BJ (cell line): Measurements from ENCODE around the gene IGFLR1. TPM values are rescaled to one million over a fixed set of nuclear protein-coding genes. Genes with fewer than 3 reads are reported as not detected.
"Not testable (repeated sequence)": the region's sequence is repeated elsewhere in the genome, so short reads cannot be mapped to it uniquely, and the experiment has no call there.

Experiments
- CTCF ChIA-PET: fragments of 350-600 bp; formaldehyde crosslinking; extraction: SDS; loops from one replicate; lab custom pipeline; 2021; ENCODE audit warnings: antibody characterized with exemption, inconsistent platforms; lab: Yijun Ruan, JAX
- POLR2A ChIA-PET: fragments of 300-600 bp; sonication (Branson Sonifier 250); formaldehyde crosslinking; extraction: SDS; loops from one replicate; lab custom pipeline; 2021; ENCODE audit warnings: antibody characterized with exemption; lab: Charles Lee
- DNase-seq: peaks from one replicate; pipeline ENCODE4 v3.0.0-alpha.2; 2011; ENCODE audit warnings: low read depth
- H3K27me3 ChIP-seq: 2 replicates; pipeline ENCODE4 v1.6.0; 2011; ENCODE audit warnings: low read length; ENCODE audit not compliant: control insufficient read depth, insufficient read depth
- H3K36me3 ChIP-seq: 2 replicates; pipeline ENCODE4 v1.5.1; 2011; ENCODE audit warnings: low read length; ENCODE audit not compliant: control insufficient read depth, insufficient read depth
- H3K4me3 ChIP-seq: 2 replicates; pipeline ENCODE4 v1.5.1; 2011; ENCODE audit warnings: low read depth, mild to moderate bottlenecking, control low read depth, low read length
- CTCF ChIP-seq: IDR thresholded peaks from 2 replicates; pipeline ENCODE4 v1.5.1; 2011; ENCODE audit warnings: low read depth, mild to moderate bottlenecking, control low read depth, inconsistent platforms, low read length, moderate library complexity; ENCODE audit not compliant: insufficient read depth
- polyA plus RNA-seq: library from polyadenylated mRNA; depleted of rRNA; stranded (reverse); fragments of >200 nt; gene quantifications from 2 replicates; pipeline ENCODE4 v1.2.3, GENCODE V29; 2011

Gene IGFLR1
- polyA plus RNA-seq, 1 experiment = 1.9 TPM

- CTCF ChIA-PET = no interaction called here
- no peak for DNase-seq
- H3K4me3 ChIP-seq = no peak overlapping the region
- no peaks in the 10 kb centered on the region for H3K27me3 ChIP-seq
- peaks cover 62% of the 10 kb centered on the region for H3K36me3 ChIP-seq
- TF ChIP-seq CTCF = no peak
- POLR2A ChIA-PET = no interaction called here
Observed at GRCh38 chr19:35724560-35724959, 17.7 kb downstream of the IGFLR1 start.

DNA sequence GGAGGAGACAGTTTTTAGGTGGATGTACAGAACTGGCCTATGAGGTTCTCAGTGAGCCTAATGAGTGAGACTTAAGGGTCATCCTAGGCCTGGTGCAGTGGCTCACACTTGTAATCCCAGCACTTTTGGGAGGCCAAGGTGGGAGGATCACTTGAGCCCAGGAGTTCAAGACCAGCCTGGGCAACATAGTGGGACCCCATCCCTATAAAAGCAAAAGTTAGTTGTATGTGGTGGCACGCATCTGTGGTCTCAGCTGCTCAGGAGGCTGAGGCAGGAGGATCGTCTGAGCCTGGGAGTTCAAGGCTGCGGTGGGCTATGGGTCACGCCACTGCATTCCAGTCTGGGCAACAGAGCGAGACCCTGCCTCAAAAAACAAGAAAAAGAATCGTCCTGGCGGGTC is 18.1 kb downstream of the IGFLR1 start:
- H3K27me3 ChIP-seq, DNase-seq, POLR2A ChIA-PET, H3K4me3 ChIP-seq, CTCF ChIA-PET: not testable (repeated sequence)
- peaks cover 61% of the 10 kb centered on the region for H3K36me3 ChIP-seq

GRCh38 chr19:35723671-35724070 is 18.6 kb downstream of the IGFLR1 start:
- H3K4me3 ChIP-seq = no peak overlapping the region
- no peak for DNase-seq
- ChIA-PET POLR2A (no interaction called here), CTCF (interaction anchor here (0.6 kb wide), 1 partner anchor 1431 kb away, joined by 4 read pairs; no protein-coding TSS in a partner anchor)
- H3K27me3 ChIP-seq = no peaks in the 10 kb centered on the region
- peaks cover 58% of the 10 kb centered on the region for H3K36me3 ChIP-seq
- TF ChIP-seq CTCF = no peak

DNA sequence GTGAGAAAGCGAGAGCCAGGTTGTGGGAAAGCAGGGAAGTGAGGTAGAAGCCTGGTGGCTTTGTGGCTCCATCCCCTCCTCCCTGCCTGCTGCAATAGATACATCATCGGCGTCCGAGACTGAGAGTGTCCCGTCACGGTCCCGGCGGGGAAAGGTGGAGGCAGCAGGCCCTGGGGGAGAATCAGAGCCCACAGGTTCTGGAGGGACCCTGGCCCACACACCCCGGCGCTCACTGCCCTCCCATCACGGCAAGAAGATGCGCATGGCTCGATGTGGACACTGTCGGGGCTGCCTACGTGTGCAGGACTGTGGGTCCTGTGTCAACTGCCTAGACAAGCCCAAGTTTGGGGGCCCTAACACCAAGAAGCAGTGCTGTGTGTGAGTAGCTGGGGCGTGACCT is 19.4 kb downstream of the IGFLR1 start:
- ChIA-PET CTCF (interaction anchor here (0.6 kb wide), 1 partner anchor 1430 kb away, joined by 4 read pairs; no protein-coding TSS in a partner anchor), POLR2A (interaction anchor here (0.6 kb wide), 1 partner anchor 25 kb away, joined by 3 read pairs; the partner anchor contains the start of gene LIN37)
- DNase-seq = no peak
- H3K27me3 ChIP-seq = no peaks in the 10 kb centered on the region
- H3K4me3 ChIP-seq = no peak overlapping the region
- peaks cover 51% of the 10 kb centered on the region for H3K36me3 ChIP-seq
- TF ChIP-seq CTCF = no peak

- Histone ChIP-seq H3K36me3 (peaks cover 47% of the 10 kb centered on the region), H3K4me3 (no peak overlapping the region), H3K27me3 (no peaks in the 10 kb centered on the region)
- ChIA-PET CTCF (no interaction called here), POLR2A (interaction anchor here (0.6 kb wide), 1 partner anchor 26 kb away, joined by 3 read pairs; the partner anchor contains the start of gene LIN37)
- DNase-seq = no peak
- TF ChIP-seq CTCF = no peak
Observed at GRCh38 chr19:35722461-35722860, 19.8 kb downstream of the IGFLR1 start.

GRCh38 chr19:35721374-35721773 is 20.9 kb downstream of the IGFLR1 start:
- POLR2A ChIA-PET = no interaction called here
- no peak for TF ChIP-seq CTCF
- H3K27me3 ChIP-seq = no peaks in the 10 kb centered on the region
- peaks cover 39% of the 10 kb centered on the region for H3K36me3 ChIP-seq
- CTCF ChIA-PET = no interaction called here
- no peak for DNase-seq
- H3K4me3 ChIP-seq = no peak overlapping the region
